Liver (tissue), 9 donors: ENCODE measurements around the gene GPD2. TPM values are rescaled to one million over a fixed set of nuclear protein-coding genes. Genes with fewer than 3 reads are reported as not detected.

Experiments
- DNase-seq: peaks from one replicate; pipeline ENCODE4 v3.0.0-alpha.2; 2017; ENCODE audit warnings: low spot score
- H3K27ac ChIP-seq, 2 donors: one replicate each; pipeline ENCODE4 v1.7.0; 2013; ENCODE audit warnings: inconsistent platforms in 2 of 2, low read length in 2 of 2, control low read depth in 1 of 2, low read depth in 1 of 2, mild to moderate bottlenecking in 1 of 2
- H3K27me3 ChIP-seq, 4 donors: one replicate each; pipeline versions ENCODE4 v1.6.1 to v1.7.0; 2013; ENCODE audit warnings: low read length in 3 of 4, inconsistent platforms in 1 of 4, mild to moderate bottlenecking in 1 of 4, moderate library complexity in 1 of 4; ENCODE audit not compliant: control insufficient read depth in 4 of 4, insufficient read depth in 4 of 4
- H3K36me3 ChIP-seq, 4 donors: one replicate each; pipeline versions ENCODE4 v1.6.1 to v1.7.0; 2013; ENCODE audit warnings: low read length in 3 of 4, mild to moderate bottlenecking in 3 of 4, low read depth in 1 of 4, moderate library complexity in 1 of 4; ENCODE audit not compliant: control insufficient read depth in 4 of 4, insufficient read depth in 3 of 4
- H3K4me1 ChIP-seq, 4 donors: one replicate each; pipeline versions ENCODE4 v1.6.1 to v1.7.0; 2013; ENCODE audit warnings: low read length in 3 of 4, mild to moderate bottlenecking in 3 of 4, moderate library complexity in 1 of 4; ENCODE audit not compliant: control insufficient read depth in 4 of 4, insufficient read depth in 4 of 4
- H3K4me3 ChIP-seq, 3 donors: one replicate each; pipeline versions ENCODE4 v1.6.1 to v1.7.0; 2013; ENCODE audit warnings: low read length in 3 of 3, control low read depth in 1 of 3, low read depth in 1 of 3, mild to moderate bottlenecking in 1 of 3
- H3K9ac ChIP-seq, 2 donors: one replicate each; pipeline ENCODE4 v1.7.0; 2013; ENCODE audit warnings: low read length in 2 of 2, mild to moderate bottlenecking in 2 of 2, moderate library complexity in 2 of 2, control low read depth in 1 of 2, low read depth in 1 of 2
- H3K9me3 ChIP-seq, 4 donors: one replicate each; pipeline versions ENCODE4 v1.6.1 to v1.7.0; 2013; ENCODE audit warnings: low read length in 3 of 4; ENCODE audit not compliant: control insufficient read depth in 4 of 4
- ATF3 ChIP-seq: IDR thresholded peaks from 2 replicates; pipeline ENCODE4 v1.6.1; 2016; ENCODE audit warnings: antibody characterized with exemption
- EGR1 ChIP-seq, 2 donors: IDR thresholded peaks; 2 replicates each; pipeline ENCODE4 v1.6.1; 2016 to 2018; ENCODE audit warnings: antibody characterized with exemption in 2 of 2, low read depth in 2 of 2
- FOXA1 ChIP-seq: IDR thresholded peaks from 2 replicates; pipeline ENCODE4 v1.6.1; 2016; ENCODE audit warnings: antibody characterized with exemption
- FOXA2 ChIP-seq: IDR thresholded peaks from 2 replicates; pipeline ENCODE4 v1.6.1; 2016; ENCODE audit warnings: antibody characterized with exemption
- GABPA ChIP-seq, 2 donors: IDR thresholded peaks in 1 of 2; conservative IDR thresholded peaks in 1 of 2; 2 replicates each; pipeline ENCODE4 v1.6.1; 2016; ENCODE audit warnings: antibody characterized with exemption in 2 of 2, mild to moderate bottlenecking in 1 of 2, moderate library complexity in 1 of 2
- HNF4A ChIP-seq, 2 donors: conservative IDR thresholded peaks; 2 replicates each; pipeline ENCODE4 v1.6.1; 2016; ENCODE audit warnings: antibody characterized with exemption in 2 of 2, mild to moderate bottlenecking in 2 of 2
- HNF4G ChIP-seq: IDR thresholded peaks from 2 replicates; pipeline ENCODE4 v1.6.1; 2016; ENCODE audit warnings: antibody characterized with exemption
- JUND ChIP-seq, 2 donors: IDR thresholded peaks; 2 replicates each; pipeline ENCODE4 v1.6.1; 2016; ENCODE audit warnings: antibody characterized with exemption in 2 of 2
- NR2F2 ChIP-seq: IDR thresholded peaks from 2 replicates; pipeline ENCODE4 v1.6.1; 2016; ENCODE audit warnings: antibody characterized with exemption
- RAD21 ChIP-seq, 2 donors: IDR thresholded peaks; 2 replicates each; pipeline ENCODE4 v1.6.1; 2016; ENCODE audit warnings: antibody characterized with exemption in 2 of 2, mild to moderate bottlenecking in 2 of 2
- REST ChIP-seq: IDR thresholded peaks from 2 replicates; pipeline ENCODE4 v1.6.1; 2016; ENCODE audit warnings: antibody characterized with exemption, mild to moderate bottlenecking
- RXRA ChIP-seq, 2 donors: IDR thresholded peaks; 2 replicates each; pipeline ENCODE4 v1.6.1; 2017 to 2018; ENCODE audit warnings: antibody characterized with exemption in 2 of 2, mild to moderate bottlenecking in 1 of 2
- SP1 ChIP-seq: IDR thresholded peaks from 2 replicates; pipeline ENCODE4 v1.6.1; 2018; ENCODE audit warnings: antibody characterized with exemption, mild to moderate bottlenecking
- TAF1 ChIP-seq: conservative IDR thresholded peaks from 2 replicates; pipeline ENCODE4 v1.6.1; 2016; ENCODE audit warnings: antibody characterized with exemption, mild to moderate bottlenecking
- YY1 ChIP-seq: IDR thresholded peaks from 2 replicates; pipeline ENCODE4 v1.6.1; 2016; ENCODE audit warnings: antibody characterized with exemption, mild to moderate bottlenecking
- ZBTB33 ChIP-seq: IDR thresholded peaks from 2 replicates; pipeline ENCODE4 v1.6.1; 2016; ENCODE audit warnings: antibody characterized with exemption
- WGBS: extraction: QIAGEN DNeasy Blood & Tissue Kit; methylation state at CpG from one replicate; pipeline ENCODE4 v1.1.7; 2013; 5-methylcytosine and 5-hydroxymethylcytosine counted together
- polyA plus RNA-seq, 2 donors: library from polyadenylated mRNA; stranded (reverse) in 1 of 2; unstranded in 1 of 2; fragments of 200-250 nt in 1 of 2; fragments of >200 nt in 1 of 2; fragmentation: Nextera tagmentation in 1 of 2; extraction: Ambion mirVana in 1 of 2; gene quantifications; one replicate each; pipeline versions ENCODE4 v1.2.1 to v1.2.3, GENCODE V29; 2013 to 2015
- total RNA-seq, 2 donors: library from RNA; depleted of rRNA; stranded (reverse); fragments of >200 nt; gene quantifications; one replicate each; pipeline ENCODE4 v1.2.3, GENCODE V29; 2014
- TF ChIP-seq, protein P1 (sequence below): IDR thresholded peaks from 2 replicates; pipeline ENCODE4 v1.6.1; 2016; ENCODE audit warnings: antibody characterized with exemption
- TF ChIP-seq, protein P2 (sequence below): fragments of 150-350 bp; IDR thresholded peaks from 2 replicates; pipeline ENCODE4 v1.5.1; 2017; ENCODE audit warnings: improper control_type of control experiment, low read depth, low read length; ENCODE audit not compliant: missing input control
- donor health status: healthy.
- donor health status: healthy.
- donor health status: healthy.
- donor health status: healthy.
- donor health status: healthy.

GPD2 gene
- total and polyA plus RNA-seq, 4 donors: 1.4 to 14.3 (median 6.1) TPM

- Histone ChIP-seq H3K36me3 (peaks cover 0 to 8% (median under 1%) of the 10 kb centered on the region in 4 donors), H3K4me3 (no peak overlapping the region), H3K9ac (no peak overlapping the region), H3K9me3 (no peaks in the 10 kb centered on the region), H3K27ac (no peak overlapping the region), H3K4me1 (no peaks in the 10 kb centered on the region), H3K27me3 (no peaks in the 10 kb centered on the region)
- 96% methylated on average over 2 of the region's 2 CpGs for WGBS
- TF ChIP-seq HNF4G: no peak
- no peak for DNase-seq
These were observed 77.0 kb downstream of the GPD2 start for GRCh38 chr2:156513219-156513618.

DNA sequence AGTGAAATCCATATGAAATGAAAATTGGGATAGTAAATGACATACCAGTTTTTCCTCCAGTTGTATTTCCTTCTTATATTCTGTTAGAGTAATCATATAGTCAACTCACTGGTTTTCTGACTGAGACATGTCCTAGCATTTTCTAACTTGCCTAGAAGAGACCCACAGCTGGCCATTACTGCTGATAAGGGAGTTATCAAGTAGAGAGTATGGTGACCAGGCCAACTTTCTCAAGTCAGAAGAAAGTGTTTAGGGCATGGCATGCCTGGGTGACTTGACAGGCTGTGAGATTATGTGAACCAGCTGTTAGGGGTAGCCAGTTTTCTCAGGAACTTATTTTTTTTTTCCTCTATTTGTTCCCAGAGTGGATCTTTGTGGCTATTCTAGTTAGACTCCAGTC is 81.2 kb downstream of the GPD2 start:
- H3K9ac ChIP-seq: no peak overlapping the region
- no peak overlapping the region for H3K4me3 ChIP-seq
- no peak for TF ChIP-seq REST
- no peak for TF ChIP-seq GABPA (IDR thresholded peaks at IDR 0.05 in 1 of 2, conservative IDR thresholded peaks at IDR 0.05 in 1 of 2)
- TF ChIP-seq, protein P1, sequence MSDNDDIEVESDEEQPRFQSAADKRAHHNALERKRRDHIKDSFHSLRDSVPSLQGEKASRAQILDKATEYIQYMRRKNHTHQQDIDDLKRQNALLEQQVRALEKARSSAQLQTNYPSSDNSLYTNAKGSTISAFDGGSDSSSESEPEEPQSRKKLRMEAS: no peak
- TF ChIP-seq NR2F2: no peak
- TF ChIP-seq RXRA (IDR thresholded peaks at IDR 0.05): no peak
- TF ChIP-seq HNF4A (conservative IDR thresholded peaks at IDR 0.05): no peak
- TF ChIP-seq SP1: no peak
- no peak for TF ChIP-seq ATF3
- no peak for TF ChIP-seq RAD21 (IDR thresholded peaks at IDR 0.05)
- TF ChIP-seq YY1: no peak
- TF ChIP-seq EGR1 (IDR thresholded peaks at IDR 0.05; ENCODE audit: low read depth in 2 of 2): no peak
- TF ChIP-seq HNF4G: no peak
- TF ChIP-seq FOXA1: no peak
- no peak for TF ChIP-seq FOXA2
- TF ChIP-seq, protein P2, sequence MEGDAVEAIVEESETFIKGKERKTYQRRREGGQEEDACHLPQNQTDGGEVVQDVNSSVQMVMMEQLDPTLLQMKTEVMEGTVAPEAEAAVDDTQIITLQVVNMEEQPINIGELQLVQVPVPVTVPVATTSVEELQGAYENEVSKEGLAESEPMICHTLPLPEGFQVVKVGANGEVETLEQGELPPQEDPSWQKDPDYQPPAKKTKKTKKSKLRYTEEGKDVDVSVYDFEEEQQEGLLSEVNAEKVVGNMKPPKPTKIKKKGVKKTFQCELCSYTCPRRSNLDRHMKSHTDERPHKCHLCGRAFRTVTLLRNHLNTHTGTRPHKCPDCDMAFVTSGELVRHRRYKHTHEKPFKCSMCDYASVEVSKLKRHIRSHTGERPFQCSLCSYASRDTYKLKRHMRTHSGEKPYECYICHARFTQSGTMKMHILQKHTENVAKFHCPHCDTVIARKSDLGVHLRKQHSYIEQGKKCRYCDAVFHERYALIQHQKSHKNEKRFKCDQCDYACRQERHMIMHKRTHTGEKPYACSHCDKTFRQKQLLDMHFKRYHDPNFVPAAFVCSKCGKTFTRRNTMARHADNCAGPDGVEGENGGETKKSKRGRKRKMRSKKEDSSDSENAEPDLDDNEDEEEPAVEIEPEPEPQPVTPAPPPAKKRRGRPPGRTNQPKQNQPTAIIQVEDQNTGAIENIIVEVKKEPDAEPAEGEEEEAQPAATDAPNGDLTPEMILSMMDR: no peak
- TF ChIP-seq JUND (IDR thresholded peaks at IDR 0.05): no peak
- no peak for TF ChIP-seq ZBTB33
- TF ChIP-seq TAF1: no peak
- no peak overlapping the region for H3K27ac ChIP-seq
- H3K27me3 ChIP-seq: no peaks in the 10 kb centered on the region
- H3K4me1 ChIP-seq: no peaks in the 10 kb centered on the region
- H3K36me3 ChIP-seq: peaks cover 0 to 6% (median under 1%) of the 10 kb centered on the region in 4 donors
- no peak for DNase-seq
- H3K9me3 ChIP-seq: no peaks in the 10 kb centered on the region
